Measurements from ENCODE around the gene TP73.

Gene TP73

GRCh38 chr1:3651930-3652547, at the start of gene TP73:
TSS of gene TP73 (plus strand) at chr1:3652516. CDS start at chr1:3682366, 29,850 bp downstream.
- TF ChIP-seq CTCF (conservative IDR thresholded peaks at IDR 0.05; ENCODE audit: low read depth, low read length) = no peak
- DNase-seq (ENCODE audit: low read depth) = no peak
- H3K4me3 ChIP-seq (ENCODE audit: low read depth, low read length) = no peak within 1 kb of the TSS

- H3K4me3 ChIP-seq (ENCODE audit: low read depth, low read length) = no peak overlapping the region
- DNase-seq (ENCODE audit: low read depth) = no peak
- no peak for TF ChIP-seq CTCF (conservative IDR thresholded peaks at IDR 0.05; ENCODE audit: low read depth, low read length)
Observed at GRCh38 chr1:3603156-3603555, 49.2 kb upstream of the TP73 start.

DNA sequence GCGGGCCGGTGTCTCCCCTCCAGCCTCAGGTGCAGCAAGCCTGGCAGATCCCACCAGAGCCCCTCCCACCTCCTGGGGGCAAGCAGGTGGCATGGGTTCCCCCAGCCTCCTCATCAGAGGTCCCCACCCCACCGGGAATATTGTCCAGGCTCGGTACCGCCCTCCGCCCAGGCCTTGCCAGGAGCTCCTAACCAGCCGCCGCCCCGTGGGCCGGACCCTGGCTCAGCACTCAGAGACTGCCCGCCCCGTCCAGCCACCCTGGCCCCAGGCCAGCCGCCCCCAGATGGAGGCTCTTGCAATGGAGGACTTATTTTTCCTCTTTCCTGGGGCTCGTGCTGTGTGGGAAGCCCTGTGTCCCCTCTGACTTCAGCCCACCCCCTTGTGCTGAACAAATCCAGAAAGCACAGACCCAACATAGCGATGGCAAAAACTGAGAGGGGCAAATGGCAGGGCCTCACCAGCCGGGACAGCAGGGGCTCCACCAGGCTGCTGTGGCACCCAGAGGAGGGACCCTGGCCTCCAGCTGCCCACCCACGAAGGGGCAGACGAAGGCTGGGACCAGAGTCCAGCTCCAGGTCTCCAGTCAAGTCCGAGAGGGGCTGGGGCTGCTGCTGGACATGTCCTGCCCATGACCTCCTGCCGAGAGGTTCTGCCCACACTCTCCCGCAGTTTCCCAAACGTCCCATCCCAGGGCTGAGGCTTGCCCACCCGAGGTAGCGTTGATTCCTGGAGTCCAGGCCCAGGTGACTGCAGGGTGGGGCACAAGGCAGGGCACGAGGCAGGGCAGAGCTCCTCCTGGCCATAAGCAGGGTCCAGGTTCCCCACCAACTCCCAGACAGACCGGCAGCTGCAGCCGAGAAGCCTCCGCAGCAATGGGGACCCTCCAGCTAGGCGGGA, 48.5 kb upstream of the TP73 start:
- no peak overlapping the region for H3K4me3 ChIP-seq (ENCODE audit: low read depth, low read length)
- TF ChIP-seq CTCF (conservative IDR thresholded peaks at IDR 0.05; ENCODE audit: low read depth, low read length) = no peak
- DNase-seq (ENCODE audit: low read depth) = no peak

- DNase-seq (ENCODE audit: low read depth) = no peak
- H3K4me3 ChIP-seq (ENCODE audit: low read depth, low read length) = no peak overlapping the region
- TF ChIP-seq CTCF (conservative IDR thresholded peaks at IDR 0.05; ENCODE audit: low read depth, low read length) = no peak
Observed at GRCh38 chr1:3604468-3604974, 47.8 kb upstream of the TP73 start.

DNA sequence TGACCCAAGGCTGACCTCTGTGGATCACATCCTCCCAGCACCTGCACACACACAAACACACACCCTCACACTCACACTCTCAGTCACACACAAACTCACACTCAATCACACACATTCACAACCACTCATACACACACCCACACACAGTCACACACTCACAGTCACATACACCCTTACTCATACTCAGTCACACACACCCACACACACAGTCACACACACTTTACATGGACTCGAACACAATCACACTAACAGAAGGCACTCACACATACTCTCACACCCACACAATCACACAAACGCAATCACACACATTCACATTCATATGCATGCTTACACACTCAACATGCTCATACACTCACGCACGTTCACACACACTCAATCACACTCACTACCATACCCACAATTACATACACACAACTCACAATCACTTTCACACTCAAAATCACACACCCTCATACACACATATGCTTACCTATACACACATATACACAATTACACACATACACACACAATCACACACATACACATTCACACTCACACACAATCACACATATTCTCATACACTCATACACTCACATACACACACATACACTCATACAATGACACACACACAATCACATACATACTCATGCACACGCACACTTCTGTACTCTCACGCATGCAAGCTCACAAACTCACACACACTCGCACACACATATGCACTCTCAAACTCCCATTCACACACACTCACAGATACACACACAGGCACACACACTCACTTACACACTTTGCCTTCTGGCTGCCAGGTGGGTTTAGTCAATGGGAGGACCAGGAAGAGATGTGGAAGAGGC, 47.1 kb upstream of the TP73 start:
- no peak for TF ChIP-seq CTCF (conservative IDR thresholded peaks at IDR 0.05; ENCODE audit: low read depth, low read length)
- H3K4me3 ChIP-seq (ENCODE audit: low read depth, low read length) = no peak overlapping the region
- no peak for DNase-seq (ENCODE audit: low read depth)

- no peak for TF ChIP-seq CTCF (conservative IDR thresholded peaks at IDR 0.05; ENCODE audit: low read depth, low read length)
- no peak overlapping the region for H3K4me3 ChIP-seq (ENCODE audit: low read depth, low read length)
- DNase-seq (ENCODE audit: low read depth) = no peak
Observed at GRCh38 chr1:3606779-3607702, 45.3 kb upstream of the TP73 start.
